Measurements from ENCODE around the gene PFN2. TPM values are rescaled to one million over a fixed set of nuclear protein-coding genes. Genes with fewer than 3 reads are reported as not detected.

PFN2 gene
- total RNA-seq, 1 experiment from 2014 or later, result 103 TPM

- no peak for DNase-seq (ENCODE audit: low spot score)
Observed at GRCh38 chr3:149919509-149919908, 51.2 kb downstream of the PFN2 start.

DNA sequence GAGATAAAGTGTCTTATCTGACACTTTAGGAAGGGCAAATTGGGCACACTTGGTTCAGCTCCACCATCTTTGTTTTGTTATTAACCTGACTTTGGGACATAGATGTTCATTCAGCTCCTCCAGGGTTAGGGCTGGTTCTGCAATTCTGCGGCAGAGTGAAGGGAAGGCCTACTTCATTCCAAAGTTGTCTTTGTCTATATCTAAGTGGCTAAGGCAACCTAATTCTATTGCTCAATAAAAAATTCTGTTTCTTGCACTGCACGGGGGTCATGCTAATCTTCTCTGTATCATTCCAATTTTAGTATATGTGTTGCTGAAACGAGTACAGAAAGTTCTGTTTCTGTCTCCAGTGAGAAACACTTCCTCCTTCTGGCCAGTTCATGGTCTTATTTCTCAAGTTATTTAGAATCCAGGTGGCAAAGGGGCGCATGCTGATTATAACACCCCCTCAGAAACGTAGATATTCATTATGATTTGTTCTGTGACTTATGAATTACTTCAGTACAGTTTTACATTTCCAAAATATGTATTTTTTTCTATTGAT lies 53.5 kb downstream of the PFN2 start:
- no peak for DNase-seq (ENCODE audit: low spot score)

Small RNA genes lying within 50 kb of the gene (small RNA-seq; reads per million reads assigned to genes)
- not detected for gene RNU6-720P

Other genes starting within 250 kb of the PFN2 start
- gene COMMD2, start 218.4 kb downstream of the PFN2 start, total RNA-seq (2014; rRNA removed; shearing (Covaris generic)), result 28.4 and 30.0 TPM in 2 replicates
- gene ANKUB1, start 178.3 kb downstream of the PFN2 start, total RNA-seq (2014; rRNA removed; shearing (Covaris generic)), result not detected in 2 replicates
- gene RNF13, start 157.7 kb downstream of the PFN2 start, total RNA-seq (2014; rRNA removed; shearing (Covaris generic)), result 22.4 and 23.6 TPM in 2 replicates

Measured in HT-29 (cell line).